HepG2 (cell line): ENCODE measurements around the gene ABI3BP. TPM values are rescaled to one million over a fixed set of nuclear protein-coding genes. Genes with fewer than 3 reads are reported as not detected.

Experiments used
- ATAC-seq: fragments of 200-7000 bp; cut with Tn5 transposase; 3 replicates; pipeline ENCODE4 v1.9.1; 2020; ENCODE audit warnings: mild to moderate bottlenecking, moderate library complexity
- BruUV-seq: library from RNA; stranded (reverse); fragments of 400-500 nt; replicated peaks from 2 replicates; lab custom pipeline; 2021; lab: Mats Ljungman, UMichigan
- CTCF ChIA-PET: fragments of 300-600 bp; formaldehyde crosslinking; extraction: SDS; loops from one replicate; lab custom pipeline; 2021; ENCODE audit warnings: low total read pairs, inconsistent platforms, low intra/inter-chr PET ratio; lab: Yijun Ruan, JAX
- POLR2A ChIA-PET: fragments of 350-600 bp; sonication (Branson Sonifier 250); formaldehyde crosslinking; loops from one replicate; lab custom pipeline; 2020; ENCODE audit warnings: antibody characterized with exemption, inconsistent platforms; lab: Yijun Ruan, JAX
- DNase-seq: peaks from one replicate; pipeline ENCODE4 v3.0.0-alpha.2; 2015; ENCODE audit warnings: low spot score
- FAIRE-seq: peaks from 3 replicates; lab custom pipeline; 2011; peaks lifted over from hg19 to GRCh38; lab: Jason Lieb, UNC
- H2AFZ ChIP-seq: one replicate; pipeline ENCODE4 v1.6.1; 2011; ENCODE audit warnings: low read length, inconsistent platforms
- H3K27ac ChIP-seq: fragments of 300-600 bp; 3 replicates; pipeline ENCODE4 v1.8.0; 2011; ENCODE audit warnings: mixed run types, mild to moderate bottlenecking, mixed read lengths, low read length, inconsistent platforms; ENCODE audit not compliant: insufficient read depth; ENCODE audit errors: extremely low read length
- H3K27me3 ChIP-seq, 2 experiments: fragments of 200-600 bp in 1 of 2; 2 replicates in 1 of 2; 3 replicates in 1 of 2; pipeline versions ENCODE4 v1.6.0 to v1.8.0; 2011; ENCODE audit warnings: low read length in 2 of 2, mild to moderate bottlenecking in 2 of 2, moderate library complexity in 2 of 2, inconsistent platforms in 1 of 2; ENCODE audit not compliant: insufficient read depth in 2 of 2, control insufficient read depth in 1 of 2
- H3K36me3 ChIP-seq, 2 experiments: fragments of 200-600 bp in 1 of 2; replicated peaks in 1 of 2; 2 replicates in 1 of 2; 3 replicates in 1 of 2; pipeline versions ENCODE4 v1.5.1 to v1.8.0; 2011; ENCODE audit warnings: low read length in 2 of 2, inconsistent platforms in 1 of 2; ENCODE audit not compliant: insufficient read depth in 2 of 2, control insufficient read depth in 1 of 2
- H3K4me1 ChIP-seq: 2 replicates; pipeline ENCODE4 v1.5.1; 2012; ENCODE audit warnings: low read length, inconsistent platforms; ENCODE audit not compliant: insufficient read depth
- H3K4me2 ChIP-seq: 2 replicates; pipeline ENCODE4 v1.6.0; 2011; ENCODE audit warnings: low read depth, low read length, inconsistent platforms
- H3K4me3 ChIP-seq, 3 experiments: fragments of 200-600 bp in 1 of 3; sonication (generic), shearing (Covaris generic) in 1 of 3; replicated peaks in 1 of 3; 2 replicates each; pipeline ENCODE4 v1.5.1; 2011 to 2016; ENCODE audit warnings: low read length in 3 of 3, inconsistent platforms in 2 of 3, low read depth in 2 of 3, mild to moderate bottlenecking in 2 of 3, control low read depth in 1 of 3, mixed read lengths in 1 of 3; ENCODE audit not compliant: insufficient read depth in 1 of 3
- H3K79me2 ChIP-seq: one replicate; pipeline ENCODE4 v1.6.1; 2011; ENCODE audit warnings: low read length, inconsistent platforms; ENCODE audit not compliant: insufficient read depth
- H3K9ac ChIP-seq: 2 replicates; pipeline ENCODE4 v1.6.0; 2011; ENCODE audit warnings: mild to moderate bottlenecking, low read depth, low read length, inconsistent platforms; ENCODE audit not compliant: insufficient read depth
- H3K9me3 ChIP-seq: 2 replicates; pipeline ENCODE4 v1.5.1; 2012; ENCODE audit warnings: mild to moderate bottlenecking, low read length
- H4K20me1 ChIP-seq: 2 replicates; pipeline ENCODE4 v1.6.0; 2011; ENCODE audit warnings: inconsistent platforms, mild to moderate bottlenecking, low read length, moderate library complexity; ENCODE audit not compliant: insufficient read depth
- CHCHD3 ChIP-seq: sonication (generic); formaldehyde crosslinking; IDR thresholded peaks from 2 replicates; pipeline ENCODE4 v1.8.0; 2022; ENCODE audit warnings: mild to moderate bottlenecking, missing genetic modification reagents, moderate library complexity
- KMT2B ChIP-seq: IDR thresholded peaks from 2 replicates; pipeline ENCODE4 v1.6.1; 2016; ENCODE audit warnings: missing genetic modification reagents, missing compliant biosample characterization
- MXI1 ChIP-seq: IDR thresholded peaks from 3 replicates; pipeline ENCODE4 v1.6.1; 2012; ENCODE audit warnings: low read depth, low read length, inconsistent platforms, borderline replicate concordance
- NFYC ChIP-seq: IDR thresholded peaks from 2 replicates; pipeline ENCODE4 v1.6.1; 2016; ENCODE audit warnings: missing genetic modification reagents, missing compliant biosample characterization
- ZNF567 ChIP-seq: sonication (generic); formaldehyde crosslinking; IDR thresholded peaks from 2 replicates; pipeline ENCODE4 v1.8.1; 2023; ENCODE audit warnings: mild to moderate bottlenecking, missing genetic modification reagents, borderline replicate concordance
- ZSCAN9 ChIP-seq: IDR thresholded peaks from 2 replicates; pipeline ENCODE4 v1.6.1; 2016; ENCODE audit warnings: borderline replicate concordance
- WGBS: methylation state at CpG from one replicate; pipeline ENCODE4 v1.1.6; 2017; ENCODE audit warnings: low lambda C conversion rate; 5-methylcytosine and 5-hydroxymethylcytosine counted together
- in situ Hi-C: cut with HindIII; loops from 2 replicates; pipeline ENCODE4 v1.10.0; 2017; ENCODE audit warnings: low pct_unique_long_range_greater_than_20kb; ENCODE audit not compliant: extremely low pct_ligation_motif_present
- intact Hi-C: fragments of 100-400 bp; cut with micrococcal nuclease; formaldehyde crosslinking; loops from one replicate; pipeline ENCODE4 v1.10.0; 2022; ENCODE audit not compliant: unreplicated experiment
- polyA plus RNA-seq, 8 experiments: library from polyadenylated mRNA; depleted of rRNA in 3 of 8; stranded (reverse) in 7 of 8; unstranded in 1 of 8; fragments of >200 nt; fragmentation: Illumina TruSeq in 4 of 8; extraction: Trizol in 4 of 8; gene quantifications; 2 replicates each; pipeline versions ENCODE4 v1.2.1 to v1.2.3, GENCODE V29; 2011 to 2016; ENCODE audit warnings: low read depth in 4 of 8, missing spikeins in 1 of 8, mixed read lengths in 1 of 8; ENCODE audit not compliant: insufficient read depth in 1 of 8
- total RNA-seq, 5 experiments: library from RNA; depleted of rRNA; stranded (reverse); fragments of >200 nt; fragmentation: Illumina TruSeq; extraction: Trizol; gene quantifications; 2 replicates each; pipeline ENCODE4 v1.2.3, GENCODE V29; 2016; ENCODE audit warnings: low read depth in 1 of 5
- TF ChIP-seq, protein P1 (sequence below): sonication (generic); formaldehyde crosslinking; IDR thresholded peaks from 2 replicates; pipeline ENCODE4 v1.5.0; 2020; ENCODE audit warnings: mild to moderate bottlenecking, missing genetic modification reagents, moderate library complexity

The ABI3BP gene
- total and polyA plus RNA-seq, 2 of the 13 experiments (the other 11 are each of a cell fraction or from before 2014, with no cell fraction given), result not detected

DNA sequence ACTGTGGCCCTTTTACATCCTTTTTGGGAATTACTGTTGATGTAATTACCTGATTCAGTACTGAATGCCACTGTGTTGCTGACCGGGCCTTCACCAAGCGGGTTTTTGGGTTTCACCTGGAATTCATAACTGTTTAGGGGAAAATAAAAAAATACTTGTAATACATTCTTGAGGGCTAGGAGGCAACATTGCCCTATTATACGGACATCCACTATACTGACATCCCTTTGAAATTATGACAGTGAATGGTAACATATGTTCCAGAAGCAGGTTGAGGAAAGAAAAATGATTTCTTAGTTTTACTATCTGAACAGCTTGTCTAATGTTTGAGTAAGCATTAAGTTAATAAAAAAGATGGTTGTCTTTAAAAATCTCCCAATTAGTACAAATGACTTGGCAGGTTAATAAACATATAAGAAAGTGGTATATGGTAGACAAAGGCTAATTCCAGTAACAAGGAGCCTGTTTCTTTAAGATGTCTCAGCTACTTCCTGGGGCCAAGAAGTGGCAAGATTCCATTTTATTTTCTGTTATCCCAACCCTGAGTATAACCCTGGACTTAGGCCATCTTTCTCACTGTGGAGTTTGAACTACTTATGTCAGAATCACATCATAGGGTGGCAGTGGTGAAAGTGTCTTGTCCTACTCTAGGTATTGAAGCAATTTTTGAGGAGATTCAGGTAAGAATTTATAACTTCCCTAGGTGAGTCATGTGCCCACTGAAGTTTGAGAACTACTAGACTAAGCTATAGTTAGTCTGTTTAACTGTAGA lies 238.5 kb downstream of the ABI3BP start:
- TF ChIP-seq, protein P1, sequence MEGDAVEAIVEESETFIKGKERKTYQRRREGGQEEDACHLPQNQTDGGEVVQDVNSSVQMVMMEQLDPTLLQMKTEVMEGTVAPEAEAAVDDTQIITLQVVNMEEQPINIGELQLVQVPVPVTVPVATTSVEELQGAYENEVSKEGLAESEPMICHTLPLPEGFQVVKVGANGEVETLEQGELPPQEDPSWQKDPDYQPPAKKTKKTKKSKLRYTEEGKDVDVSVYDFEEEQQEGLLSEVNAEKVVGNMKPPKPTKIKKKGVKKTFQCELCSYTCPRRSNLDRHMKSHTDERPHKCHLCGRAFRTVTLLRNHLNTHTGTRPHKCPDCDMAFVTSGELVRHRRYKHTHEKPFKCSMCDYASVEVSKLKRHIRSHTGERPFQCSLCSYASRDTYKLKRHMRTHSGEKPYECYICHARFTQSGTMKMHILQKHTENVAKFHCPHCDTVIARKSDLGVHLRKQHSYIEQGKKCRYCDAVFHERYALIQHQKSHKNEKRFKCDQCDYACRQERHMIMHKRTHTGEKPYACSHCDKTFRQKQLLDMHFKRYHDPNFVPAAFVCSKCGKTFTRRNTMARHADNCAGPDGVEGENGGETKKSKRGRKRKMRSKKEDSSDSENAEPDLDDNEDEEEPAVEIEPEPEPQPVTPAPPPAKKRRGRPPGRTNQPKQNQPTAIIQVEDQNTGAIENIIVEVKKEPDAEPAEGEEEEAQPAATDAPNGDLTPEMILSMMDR (CRISPR knock-in tag), result no peak
- H3K9ac ChIP-seq, result no peak overlapping the region
- ATAC-seq, result no peak
- H3K27ac ChIP-seq, result no peak overlapping the region
- H3K27me3 ChIP-seq, result no peaks in the 10 kb centered on the region
- BruUV-seq, result no TSS peak
- no peaks in the 10 kb centered on the region for H3K9me3 ChIP-seq
- H3K36me3 ChIP-seq, result peaks cover 1 to 21% of the 10 kb centered on the region in 2 experiments
- POLR2A ChIA-PET, result no interaction called here
- intact Hi-C loops (no loop called here), in situ Hi-C loops (no loop called here)
- no peak for DNase-seq
- no peak overlapping the region for H2AFZ ChIP-seq
- H3K4me2 ChIP-seq, result no peak overlapping the region
- no peak overlapping the region for H3K4me3 ChIP-seq
- no peaks in the 10 kb centered on the region for H3K79me2 ChIP-seq
- CTCF ChIA-PET, result no interaction called here
- FAIRE-seq, result no peak
- no peaks in the 10 kb centered on the region for H4K20me1 ChIP-seq
- no peaks in the 10 kb centered on the region for H3K4me1 ChIP-seq
- WGBS, result 83% methylated on average over 3 of the region's 3 CpGs

DNA sequence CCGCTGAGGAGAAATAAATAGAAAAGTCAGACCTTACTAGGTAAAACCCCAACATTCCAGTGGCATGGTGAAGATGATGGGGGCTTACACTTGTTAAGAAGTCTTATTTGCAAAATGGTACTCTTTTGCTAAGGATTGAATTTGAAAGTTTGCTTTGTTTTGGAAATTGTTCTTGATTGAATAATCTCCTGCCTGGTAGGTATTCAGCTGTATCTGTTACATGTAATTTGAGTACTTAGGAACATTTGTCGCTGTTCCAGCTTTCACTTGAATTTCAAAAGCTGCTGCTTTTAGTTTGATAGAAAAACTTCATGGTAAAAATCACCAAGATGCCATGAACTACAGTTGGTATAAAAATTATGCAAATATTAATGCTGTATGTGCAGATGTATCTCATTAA lies 239.4 kb downstream of the ABI3BP start:
- ChIA-PET CTCF (no interaction called here), POLR2A (no interaction called here)
- Histone ChIP-seq H3K27me3 (no peaks in the 10 kb centered on the region), H3K4me3 (no peak overlapping the region), H3K9ac (no peak overlapping the region), H3K4me1 (no peaks in the 10 kb centered on the region), H3K4me2 (no peak overlapping the region), H3K9me3 (no peaks in the 10 kb centered on the region), H3K27ac (no peak overlapping the region), H4K20me1 (no peaks in the 10 kb centered on the region), H3K36me3 (peaks cover 1 to 29% of the 10 kb centered on the region in 2 experiments), H3K79me2 (no peaks in the 10 kb centered on the region), H2AFZ (no peak overlapping the region)
- DNase-seq, result no peak
- no TSS peak for BruUV-seq
- TF ChIP-seq CHCHD3 (CRISPR knock-in tag), result no peak
- no peak for TF ChIP-seq ZSCAN9 (CRISPR knock-in tag)
- no peak for TF ChIP-seq NFYC (CRISPR knock-in tag)
- TF ChIP-seq MXI1, result no peak
- TF ChIP-seq KMT2B (CRISPR knock-in tag), result no peak
- TF ChIP-seq ZNF567 (CRISPR knock-in tag), result no peak
- in situ Hi-C loops (no loop called here), intact Hi-C loops (no loop called here)
- no peak for ATAC-seq
- WGBS, result 100% methylated on average over 2 of the region's 2 CpGs
- FAIRE-seq, result no peak
